A549 (cell line): ENCODE results near the gene OSER1. TPM values are rescaled to one million over a fixed set of nuclear protein-coding genes. Genes with fewer than 3 reads are reported as not detected.

Source experiments
- ATAC-seq, 2 experiments: fragments of 200-7000 bp in 1 of 2; fragments of >200 bp in 1 of 2; cut with Nextera tagmentation in 1 of 2; cut with Tn5 transposase in 1 of 2; 3 replicates each; pipeline versions ENCODE4 v1.8.0 to v1.9.1; 2018 to 2020; ENCODE audit warnings: mild to moderate bottlenecking in 1 of 2, moderate library complexity in 1 of 2
- CTCF ChIA-PET: fragments of 300-600 bp; sonication (Branson Sonifier 250); formaldehyde crosslinking; extraction: SDS; loops from one replicate; lab custom pipeline; 2021; ENCODE audit warnings: antibody characterized with exemption, inconsistent platforms; lab: Yijun Ruan, JAX
- POLR2A ChIA-PET: fragments of 350-600 bp; formaldehyde crosslinking; extraction: SDS; loops from one replicate; lab custom pipeline; 2021; ENCODE audit warnings: antibody characterized with exemption, inconsistent platforms; lab: Yijun Ruan, JAX
- DNase-seq, 2 experiments: peaks; one replicate each; pipeline versions ENCODE4 v3.0.0 to v3.0.0-alpha.2; 2011 to 2016; ENCODE audit warnings: low read depth in 1 of 2, low spot score in 1 of 2
- FAIRE-seq: peaks from 2 replicates; lab custom pipeline; 2011; peaks lifted over from hg19 to GRCh38; lab: Jason Lieb, UNC
- H3K27ac ChIP-seq, 2 experiments: fragments of >200 bp; sonication (Bioruptor Twin); formaldehyde crosslinking; 3 replicates each; pipeline ENCODE4 v1.5.1; 2016 to 2017
- H3K4me1 ChIP-seq: fragments of >200 bp; sonication (Bioruptor Twin); formaldehyde crosslinking; 3 replicates; pipeline ENCODE4 v1.6.1; 2016
- H3K4me2 ChIP-seq: fragments of >200 bp; sonication (Bioruptor Twin); formaldehyde crosslinking; 3 replicates; pipeline ENCODE4 v1.6.1; 2016
- H3K4me3 ChIP-seq: fragments of >200 bp; sonication (Bioruptor Twin); formaldehyde crosslinking; 3 replicates; pipeline ENCODE4 v1.5.1; 2016
- H3K9me3 ChIP-seq: fragments of >200 bp; sonication (Bioruptor Twin); formaldehyde crosslinking; 3 replicates; pipeline ENCODE4 v1.6.1; 2016
- CEBPB ChIP-seq, 2 experiments: fragments of >200 bp in 1 of 2; sonication (Bioruptor Twin) in 1 of 2; formaldehyde crosslinking in 1 of 2; IDR thresholded peaks; 2 replicates each; pipeline ENCODE4 v1.6.1; 2012 to 2016
- ESRRA ChIP-seq: fragments of 150-350 bp; IDR thresholded peaks from 2 replicates; pipeline ENCODE4 v1.6.1; 2014; ENCODE audit warnings: mild to moderate bottlenecking, low read length, borderline replicate concordance
- FOSB ChIP-seq: fragments of 250-450 bp; sonication (Bioruptor Pico); IDR thresholded peaks from 2 replicates; pipeline ENCODE4 v1.5.0; 2020; ENCODE audit warnings: mild to moderate bottlenecking, moderate library complexity
- FOSL2 ChIP-seq, 2 experiments: fragments of 450-650 bp in 1 of 2; fragments of >200 bp in 1 of 2; sonication (Bioruptor Twin) in 1 of 2; formaldehyde crosslinking; IDR thresholded peaks; 2 replicates each; pipeline versions ENCODE4 v1.5.0 to v1.6.1; 2016 to 2020; ENCODE audit warnings: mild to moderate bottlenecking in 1 of 2, moderate library complexity in 1 of 2
- GATA3 ChIP-seq: IDR thresholded peaks from 2 replicates; pipeline ENCODE4 v1.6.1; 2012; ENCODE audit warnings: borderline replicate concordance
- HDAC2 ChIP-seq: fragments of 200-600 bp; sonication (generic); IDR thresholded peaks from 2 replicates; pipeline ENCODE4 v1.6.1; 2016
- HEYL ChIP-seq: fragments of 250-450 bp; sonication (Bioruptor Pico); IDR thresholded peaks from 2 replicates; pipeline ENCODE4 v1.8.0; 2021; ENCODE audit warnings: mild to moderate bottlenecking, moderate library complexity
- JUN ChIP-seq, 2 experiments: fragments of >200 bp; sonication (Bioruptor Twin); formaldehyde crosslinking; IDR thresholded peaks; 2 replicates in 1 of 2; 3 replicates in 1 of 2; pipeline ENCODE4 v1.6.1; 2016 to 2017
- KDM1A ChIP-seq: fragments of 200-600 bp; sonication (generic); IDR thresholded peaks from 2 replicates; pipeline ENCODE4 v1.6.1; 2016; ENCODE audit warnings: low read depth, mild to moderate bottlenecking
- MAFK ChIP-seq: fragments of 450-650 bp; IDR thresholded peaks from 2 replicates; pipeline ENCODE4 v1.6.1; 2014; ENCODE audit not compliant: partially characterized antibody
- MAX ChIP-seq: IDR thresholded peaks from 2 replicates; pipeline ENCODE4 v1.6.1; 2012
- MYC ChIP-seq: IDR thresholded peaks from 2 replicates; pipeline ENCODE4 v1.6.1; 2012; ENCODE audit warnings: mild to moderate bottlenecking, inconsistent platforms, low read length, improper control_type of control experiment, borderline replicate concordance
- NFE2L2 ChIP-seq: fragments of 150-350 bp; conservative IDR thresholded peaks from 2 replicates; pipeline ENCODE4 v1.6.1; 2014; ENCODE audit warnings: low read length
- PBX3 ChIP-seq: IDR thresholded peaks from 2 replicates; pipeline ENCODE4 v1.6.1; 2012
- POLR2A ChIP-seq: IDR thresholded peaks from 2 replicates; pipeline ENCODE4 v1.6.1; 2012; ENCODE audit warnings: mild to moderate bottlenecking, low read length
- RNF2 ChIP-seq: fragments of 200-600 bp; sonication (generic); IDR thresholded peaks from 2 replicates; pipeline ENCODE4 v1.6.1; 2016; ENCODE audit warnings: low read depth, mild to moderate bottlenecking, antibody characterized with exemption, moderate library complexity, borderline replicate concordance
- SMC3 ChIP-seq: fragments of >200 bp; sonication (Bioruptor Twin); formaldehyde crosslinking; IDR thresholded peaks from 3 replicates; pipeline ENCODE4 v1.6.1; 2018; ENCODE audit warnings: inconsistent platforms
- SREBF2 ChIP-seq: fragments of 450-650 bp; IDR thresholded peaks from 2 replicates; pipeline ENCODE4 v1.6.1; 2014; ENCODE audit warnings: mild to moderate bottlenecking, moderate library complexity
- ZFP36 ChIP-seq: fragments of 450-650 bp; IDR thresholded peaks from 2 replicates; pipeline ENCODE4 v1.6.1; 2014; ENCODE audit warnings: borderline replicate concordance; ENCODE audit not compliant: partially characterized antibody
- ZNF302 ChIP-seq: fragments of 250-450 bp; sonication (Bioruptor Pico); IDR thresholded peaks from 2 replicates; pipeline ENCODE4 v1.9.0; 2021; ENCODE audit warnings: inconsistent platforms, mild to moderate bottlenecking, moderate library complexity
- ZSCAN20 ChIP-seq: fragments of 250-450 bp; sonication (Bioruptor Pico); IDR thresholded peaks from 2 replicates; pipeline ENCODE4 v1.8.0; 2022; ENCODE audit warnings: mild to moderate bottlenecking, moderate library complexity
- WGBS: methylation state at CpG from one replicate; pipeline ENCODE4 v1.1.6; 2017; ENCODE audit errors: missing lambda C conversion rate; 5-methylcytosine and 5-hydroxymethylcytosine counted together
- polyA plus RNA-seq, 4 experiments: library from polyadenylated mRNA; depleted of rRNA in 3 of 4; stranded (reverse); fragments of >200 nt; fragmentation: RNase III in 1 of 4; extraction: RNeasy Plus Mini Kit Qiagen cat#74134 plus additional on column Dnase treatment in 1 of 4; gene quantifications; 2 replicates in 3 of 4; 3 replicates in 1 of 4; pipeline ENCODE4 v1.2.3, GENCODE V29; 2011 to 2017
- TF ChIP-seq, protein P1 (sequence below): fragments of 250-450 bp; sonication (Bioruptor Pico); IDR thresholded peaks from 2 replicates; pipeline ENCODE4 v1.5.0; 2021; ENCODE audit warnings: mild to moderate bottlenecking, moderate library complexity, borderline replicate concordance

The OSER1 gene
- polyA plus RNA-seq, 2 of the 4 experiments (the other 2 are of a cell fraction), result 47.5 to 62.6 TPM

DNA sequence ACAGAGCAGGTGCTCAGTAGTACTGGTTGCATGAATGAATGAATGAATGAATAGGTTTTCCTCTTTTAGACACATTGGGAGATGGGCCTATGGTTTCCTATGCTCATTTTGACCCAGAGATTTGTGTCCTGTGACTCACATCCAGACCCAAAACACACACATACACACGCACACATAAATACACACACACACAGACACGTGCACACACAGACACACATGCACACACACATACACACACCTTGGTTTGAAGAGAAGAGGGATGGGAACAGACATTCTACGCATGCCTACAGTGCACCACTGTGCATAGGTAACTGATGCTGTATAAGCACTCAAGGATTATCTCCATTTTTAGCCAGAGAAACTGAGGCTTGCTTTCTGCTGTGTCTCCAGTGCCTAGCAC is 27.7 kb downstream of the OSER1 start:
- no peak overlapping the region for H3K27ac ChIP-seq
- H3K4me2 ChIP-seq, result no peak overlapping the region
- POLR2A ChIA-PET, result no interaction called here
- ATAC-seq (no peak), DNase-seq (no peak), FAIRE-seq (no peak)
- H3K4me1 ChIP-seq, result peaks cover 12% of the 10 kb centered on the region
- TF ChIP-seq PBX3 (no peak), GATA3 (no peak), MYC (no peak), HEYL (CRISPR knock-in tag) (no peak), KDM1A (no peak), MAX (no peak), CEBPB (IDR thresholded peaks at IDR 0.05) (no peak)
- H3K9me3 ChIP-seq, result no peaks in the 10 kb centered on the region
- CTCF ChIA-PET, result interaction anchor here (1.2 to 4.5 kb wide), 4 partner anchors 11 to 279 kb away, joined by 3 to 54 read pairs (median 6); no protein-coding TSS in a partner anchor
- H3K4me3 ChIP-seq, result no peak overlapping the region
- 53% methylated on average over 3 of the region's 3 CpGs for WGBS

DNA sequence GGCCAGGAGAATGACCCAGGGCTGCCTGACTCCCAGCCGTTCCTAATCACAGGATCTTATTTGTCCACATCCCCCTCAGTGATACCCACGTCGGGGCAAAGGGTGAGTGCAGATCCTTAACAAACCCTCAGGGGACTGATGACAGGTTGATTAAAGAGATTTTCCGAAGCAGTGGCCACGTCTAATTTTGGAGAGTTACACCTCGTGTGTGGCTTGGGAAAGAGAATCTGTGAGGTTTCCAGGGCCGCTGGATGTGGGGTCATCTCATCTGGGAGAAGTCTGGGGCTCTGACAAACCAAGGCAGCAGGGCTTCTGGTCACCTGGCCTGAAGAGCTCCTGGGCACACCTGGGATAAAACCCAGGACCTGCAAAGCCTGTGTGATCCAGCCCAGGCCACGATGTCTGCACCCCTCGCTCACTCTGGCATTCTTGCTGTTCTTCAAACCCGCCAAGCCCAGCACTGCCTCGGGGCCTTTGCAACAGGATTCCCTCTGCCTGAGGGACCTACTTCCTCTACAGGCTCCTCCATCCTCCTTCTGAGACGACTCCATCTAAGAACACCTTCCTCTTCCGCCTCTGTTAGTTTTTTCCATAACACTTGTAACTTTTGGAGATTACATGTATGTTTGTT is 28.3 kb downstream of the OSER1 start:
- H3K9me3 ChIP-seq, result no peaks in the 10 kb centered on the region
- ChIA-PET POLR2A (no interaction called here), CTCF (interaction anchor here (1.2 to 8.0 kb wide), 6 partner anchors 8 to 279 kb away, joined by 3 to 68 read pairs (median 8); no protein-coding TSS in a partner anchor)
- DNase-seq, result no peak
- ATAC-seq, result no peak
- peaks cover 8% of the 10 kb centered on the region for H3K4me1 ChIP-seq
- FAIRE-seq, result no peak
- no peak overlapping the region for H3K27ac ChIP-seq
- TF ChIP-seq SREBF2 (no peak), RNF2 (no peak), HDAC2 (no peak), JUN (IDR thresholded peaks at IDR 0.05) (no peak), POLR2A (no peak)
- WGBS, result 69% methylated on average over 13 of the region's 13 CpGs
- H3K4me3 ChIP-seq, result no peak overlapping the region
- no peak overlapping the region for H3K4me2 ChIP-seq

DNA sequence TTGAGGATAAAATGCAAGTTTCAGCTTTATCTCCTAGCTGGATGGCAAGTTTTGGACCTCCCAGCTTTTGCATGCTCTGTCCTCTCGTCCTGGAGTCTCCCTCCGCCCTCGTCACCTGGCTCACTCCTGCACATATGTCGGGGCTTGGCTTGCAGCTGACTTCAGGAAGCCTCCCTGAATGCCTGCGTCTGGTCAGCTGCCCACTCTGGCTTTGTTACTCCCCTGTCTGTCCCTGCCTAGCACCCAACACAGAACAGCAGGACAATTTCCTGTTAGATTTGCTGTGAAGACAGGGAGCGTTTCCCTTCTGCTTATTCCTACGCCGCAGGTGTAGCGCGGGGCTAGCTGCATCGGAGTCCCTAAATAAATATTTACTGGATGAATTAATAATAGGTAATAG is 29.0 kb downstream of the OSER1 start:
- Histone ChIP-seq H3K4me2 (no peak overlapping the region), H3K4me3 (no peak overlapping the region)
- no peak for DNase-seq
- WGBS, result 86% methylated on average over 11 of the region's 11 CpGs
- CTCF ChIA-PET, result interaction anchor here (1.2 to 8.0 kb wide), 6 partner anchors 8 to 280 kb away, joined by 3 to 68 read pairs (median 8); no protein-coding TSS in a partner anchor
- no peak for TF ChIP-seq ZFP36
- TF ChIP-seq MAFK, result no peak
- no peak for TF ChIP-seq SMC3
- TF ChIP-seq KDM1A, result no peak
- no peak for TF ChIP-seq FOSB (CRISPR knock-in tag)
- TF ChIP-seq, all 56 proteins: peak for 0
- Histone ChIP-seq H3K9me3 (no peaks in the 10 kb centered on the region), H3K27ac (no peak overlapping the region), H3K4me1 (peaks cover 7% of the 10 kb centered on the region)
- POLR2A ChIA-PET, result no interaction called here
- ATAC-seq (no peak), FAIRE-seq (no peak)

DNA sequence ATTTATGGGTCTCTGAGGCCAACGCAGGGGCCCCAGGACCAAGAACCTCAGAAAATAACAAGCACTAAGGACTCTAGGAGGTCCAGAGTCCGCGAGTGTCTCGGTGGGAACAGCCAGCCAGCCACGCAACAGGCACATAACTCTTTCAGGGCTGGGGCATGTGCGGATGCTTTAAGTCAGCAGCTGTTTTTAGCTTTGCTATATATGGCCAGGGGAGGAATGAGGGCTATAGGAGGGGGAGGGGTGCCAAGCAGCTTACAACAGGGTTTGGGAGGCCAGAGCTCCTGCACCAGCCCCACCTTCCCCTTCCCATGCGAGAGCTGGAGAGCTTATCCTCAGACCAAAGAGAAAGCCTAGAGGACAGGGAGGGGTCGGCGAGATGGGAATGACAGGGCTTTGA is 29.8 kb downstream of the OSER1 start:
- TF ChIP-seq ZNF302 (CRISPR knock-in tag) (no peak), FOSL2 (IDR thresholded peaks at IDR 0.05) (no peak), FOSL2 (CRISPR knock-in tag; IDR thresholded peaks at IDR 0.05) (no peak), ZFP36 (no peak), NFE2L2 (no peak), MAFK (no peak), ZSCAN20 (no peak), SREBF2 (no peak), ESRRA (no peak)
- TF ChIP-seq, protein P1, sequence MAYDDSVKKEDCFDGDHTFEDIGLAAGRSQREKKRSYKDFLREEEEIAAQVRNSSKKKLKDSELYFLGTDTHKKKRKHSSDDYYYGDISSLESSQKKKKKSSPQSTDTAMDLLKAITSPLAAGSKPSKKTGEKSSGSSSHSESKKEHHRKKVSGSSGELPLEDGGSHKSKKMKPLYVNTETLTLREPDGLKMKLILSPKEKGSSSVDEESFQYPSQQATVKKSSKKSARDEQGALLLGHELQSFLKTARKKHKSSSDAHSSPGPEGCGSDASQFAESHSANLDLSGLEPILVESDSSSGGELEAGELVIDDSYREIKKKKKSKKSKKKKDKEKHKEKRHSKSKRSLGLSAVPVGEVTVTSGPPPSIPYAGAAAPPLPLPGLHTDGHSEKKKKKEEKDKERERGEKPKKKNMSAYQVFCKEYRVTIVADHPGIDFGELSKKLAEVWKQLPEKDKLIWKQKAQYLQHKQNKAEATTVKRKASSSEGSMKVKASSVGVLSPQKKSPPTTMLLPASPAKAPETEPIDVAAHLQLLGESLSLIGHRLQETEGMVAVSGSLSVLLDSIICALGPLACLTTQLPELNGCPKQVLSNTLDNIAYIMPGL (CRISPR knock-in tag), result no peak
- FAIRE-seq, result no peak

More for the DNA sequence above, 29.8 kb downstream of the OSER1 start:
- CTCF ChIA-PET, result interaction anchor here (1.3 to 8.0 kb wide), 5 partner anchors 9 to 74 kb away, joined by 3 to 68 read pairs (median 7); no protein-coding TSS in a partner anchor
- WGBS, result 89% methylated on average over 9 of the region's 9 CpGs
- H3K4me1 ChIP-seq, result no peaks in the 10 kb centered on the region
- POLR2A ChIA-PET, result no interaction called here
- no peak for DNase-seq
- H3K4me2 ChIP-seq, result no peak overlapping the region
- ATAC-seq, result no peak
- no peak overlapping the region for H3K4me3 ChIP-seq
- H3K9me3 ChIP-seq, result no peaks in the 10 kb centered on the region
- no peak overlapping the region for H3K27ac ChIP-seq
